Thymus (tissue), 11 donors: ENCODE results near the gene CSHL1. TPM values are rescaled to one million over a fixed set of nuclear protein-coding genes. Genes with fewer than 3 reads are reported as not detected.

Experiments
- DNase-seq, 9 donors: peaks; one replicate each; pipeline ENCODE4 v3.0.0-alpha.2; 2013; ENCODE audit warnings: low spot score in 9 of 9, low read depth in 6 of 9, missing footprints in 1 of 9
- H3K27ac ChIP-seq, 2 donors: one replicate each; pipeline ENCODE4 v1.5.1; 2013; ENCODE audit warnings: control low read depth in 1 of 2, low read depth in 1 of 2, low read length in 1 of 2, mild to moderate bottlenecking in 1 of 2, moderate library complexity in 1 of 2
- H3K27me3 ChIP-seq, 2 donors: one replicate each; pipeline ENCODE4 v1.5.1; 2013; ENCODE audit warnings: low read length in 1 of 2; ENCODE audit not compliant: control insufficient read depth in 2 of 2, insufficient read depth in 1 of 2
- H3K36me3 ChIP-seq, 2 donors: one replicate each; pipeline ENCODE4 v1.5.1; 2013; ENCODE audit warnings: low read length in 1 of 2, mild to moderate bottlenecking in 1 of 2, moderate library complexity in 1 of 2; ENCODE audit not compliant: control insufficient read depth in 2 of 2, insufficient read depth in 2 of 2
- H3K4me1 ChIP-seq, 2 donors: one replicate each; pipeline ENCODE4 v1.5.1; 2013; ENCODE audit warnings: low read length in 2 of 2; ENCODE audit not compliant: control insufficient read depth in 2 of 2, insufficient read depth in 2 of 2
- H3K4me3 ChIP-seq, 2 donors: one replicate each; pipeline ENCODE4 v1.5.1; 2013; ENCODE audit warnings: low read length in 2 of 2, control low read depth in 1 of 2, mild to moderate bottlenecking in 1 of 2
- H3K9me3 ChIP-seq, 2 donors: one replicate each; pipeline ENCODE4 v1.5.1; 2013; ENCODE audit warnings: low read length in 1 of 2, mild to moderate bottlenecking in 1 of 2; ENCODE audit not compliant: control insufficient read depth in 2 of 2, insufficient read depth in 1 of 2
- WGBS: extraction: QIAGEN DNeasy Blood & Tissue Kit; methylation state at CpG from one replicate; pipeline ENCODE4 v1.1.7; 2013; 5-methylcytosine and 5-hydroxymethylcytosine counted together
- polyA plus RNA-seq: library from polyadenylated mRNA; stranded (reverse); fragments of 200-250 nt; gene quantifications from one replicate; pipeline ENCODE4 v1.2.3, GENCODE V29; 2013
- total RNA-seq: library from RNA; stranded (reverse); fragments of 120-200 nt; gene quantifications from one replicate; pipeline ENCODE4 v1.2.4, GENCODE V29; 2013
- donor health status: healthy.

CSHL1 gene
- total and polyA plus RNA-seq, 2 donors, result 0.24 to 1.3 TPM

- DNase-seq, result no peak
- no peak overlapping the region for H3K4me3 ChIP-seq
- H3K27ac ChIP-seq, result no peak overlapping the region
- H3K27me3 ChIP-seq, result peaks cover 0 to 6% of the 10 kb centered on the region in 2 donors
- WGBS, result 97% methylated on average over 23 of the region's 23 CpGs
- peaks cover 10 to 15% of the 10 kb centered on the region in 2 donors for H3K4me1 ChIP-seq
- no peaks in the 10 kb centered on the region for H3K36me3 ChIP-seq
- no peaks in the 10 kb centered on the region for H3K9me3 ChIP-seq
Observed at GRCh38 chr17:63941751-63942150, 30.7 kb upstream of the CSHL1 start.

GRCh38 chr17:63941162-63941561 is 30.1 kb upstream of the CSHL1 start:
- 96% methylated on average over 12 of the region's 12 CpGs for WGBS
- Histone ChIP-seq H3K27me3 (peaks cover 0 to 6% of the 10 kb centered on the region in 2 donors), H3K9me3 (no peaks in the 10 kb centered on the region), H3K36me3 (no peaks in the 10 kb centered on the region), H3K27ac (no peak overlapping the region), H3K4me1 (peaks cover 4 to 9% of the 10 kb centered on the region in 2 donors), H3K4me3 (no peak overlapping the region)
- DNase-seq, result no peak

- no peak for DNase-seq
- Histone ChIP-seq H3K36me3 (no peaks in the 10 kb centered on the region), H3K27me3 (peaks cover 0 to 6% of the 10 kb centered on the region in 2 donors), H3K27ac (no peak overlapping the region), H3K4me3 (no peak overlapping the region), H3K9me3 (no peaks in the 10 kb centered on the region), H3K4me1 (peaks cover 0 to 3% of the 10 kb centered on the region in 2 donors)
- 98% methylated on average over 14 of the region's 14 CpGs for WGBS
Observed at GRCh38 chr17:63940584-63940983, 29.5 kb upstream of the CSHL1 start.

- H3K9me3 ChIP-seq, result no peaks in the 10 kb centered on the region
- H3K4me1 ChIP-seq, result no peaks in the 10 kb centered on the region
- H3K4me3 ChIP-seq, result no peak overlapping the region
- H3K27me3 ChIP-seq, result peaks cover 0 to 5% of the 10 kb centered on the region in 2 donors
- DNase-seq, result no peak
- WGBS, result 98% methylated on average over 6 of the region's 6 CpGs
- no peaks in the 10 kb centered on the region for H3K36me3 ChIP-seq
- no peak overlapping the region for H3K27ac ChIP-seq
Observed at GRCh38 chr17:63939884-63940283, 28.8 kb upstream of the CSHL1 start.

- no peaks in the 10 kb centered on the region for H3K9me3 ChIP-seq
- H3K36me3 ChIP-seq, result no peaks in the 10 kb centered on the region
- peaks cover 0 to 1% of the 10 kb centered on the region in 2 donors for H3K27me3 ChIP-seq
- DNase-seq, result no peak
- no peaks in the 10 kb centered on the region for H3K4me1 ChIP-seq
- no peak overlapping the region for H3K4me3 ChIP-seq
- H3K27ac ChIP-seq, result no peak overlapping the region
- 95% methylated on average over 9 of the region's 9 CpGs for WGBS
Observed at GRCh38 chr17:63939401-63939800, 28.3 kb upstream of the CSHL1 start.

GRCh38 chr17:63937920-63938319 is 26.9 kb upstream of the CSHL1 start:
- H3K4me1 ChIP-seq, result peaks cover 0 to 2% of the 10 kb centered on the region in 2 donors
- 97% methylated on average over 4 of the region's 4 CpGs for WGBS

GRCh38 chr17:63937319-63937718 is 26.3 kb upstream of the CSHL1 start:
- H3K9me3 ChIP-seq, result no peaks in the 10 kb centered on the region
- H3K36me3 ChIP-seq, result no peaks in the 10 kb centered on the region
- H3K4me3 ChIP-seq, result no peak overlapping the region
- 96% methylated on average over 6 of the region's 6 CpGs for WGBS
- no peak for DNase-seq
- no peaks in the 10 kb centered on the region for H3K27me3 ChIP-seq
- no peak overlapping the region for H3K27ac ChIP-seq
- H3K4me1 ChIP-seq, result peaks cover 2 to 8% of the 10 kb centered on the region in 2 donors

More at GRCh38 chr17:63937920-63938319, 26.9 kb upstream of the CSHL1 start:
- Histone ChIP-seq H3K27me3 (no peaks in the 10 kb centered on the region), H3K9me3 (no peaks in the 10 kb centered on the region), H3K27ac (no peak overlapping the region), H3K36me3 (no peaks in the 10 kb centered on the region), H3K4me3 (no peak overlapping the region)
- DNase-seq, result no peak

- no peak for DNase-seq
- 92% methylated on average over 21 of the region's 21 CpGs for WGBS
- Histone ChIP-seq H3K4me3 (no peak overlapping the region), H3K27me3 (no peaks in the 10 kb centered on the region), H3K9me3 (peaks cover 0 to 3% of the 10 kb centered on the region in 2 donors), H3K36me3 (no peaks in the 10 kb centered on the region), H3K4me1 (peaks cover 13 to 21% of the 10 kb centered on the region in 2 donors), H3K27ac (no peak overlapping the region)
Observed at GRCh38 chr17:63934183-63935112, 23.4 kb upstream of the CSHL1 start.

- H3K27me3 ChIP-seq, result no peaks in the 10 kb centered on the region
- H3K36me3 ChIP-seq, result no peaks in the 10 kb centered on the region
- DNase-seq, result no peak
- H3K4me3 ChIP-seq, result no peak overlapping the region
- H3K4me1 ChIP-seq, result peaks cover 13 to 21% of the 10 kb centered on the region in 2 donors
- H3K9me3 ChIP-seq, result peaks cover 0 to 3% of the 10 kb centered on the region in 2 donors
- 98% methylated on average over 8 of the region's 8 CpGs for WGBS
- no peak overlapping the region for H3K27ac ChIP-seq
Observed at GRCh38 chr17:63933598-63933997, 22.5 kb upstream of the CSHL1 start.
